Neuron (in vitro differentiated cells): ENCODE measurements around the gene ITGA11.

Experiments
- H2AFZ ChIP-seq: one replicate; pipeline ENCODE4 v1.6.1; 2013; ENCODE audit warnings: low read depth, mild to moderate bottlenecking, inconsistent platforms, low read length, moderate library complexity
- H3K27me3 ChIP-seq: one replicate; pipeline ENCODE4 v1.6.1; 2013; ENCODE audit warnings: low read length; ENCODE audit not compliant: insufficient read depth
- H3K36me3 ChIP-seq: one replicate; pipeline ENCODE4 v1.6.1; 2013; ENCODE audit warnings: low read length; ENCODE audit not compliant: insufficient read depth
- H3K4me1 ChIP-seq: one replicate; pipeline ENCODE4 v1.6.1; 2013; ENCODE audit warnings: low read length; ENCODE audit not compliant: insufficient read depth
- H3K4me3 ChIP-seq: 2 replicates; pipeline ENCODE4 v1.5.1; 2013; ENCODE audit warnings: mild to moderate bottlenecking, low read length, moderate library complexity
- H3K9me3 ChIP-seq: one replicate; pipeline ENCODE4 v1.6.1; 2013; ENCODE audit warnings: low read length

ITGA11 gene

DNA sequence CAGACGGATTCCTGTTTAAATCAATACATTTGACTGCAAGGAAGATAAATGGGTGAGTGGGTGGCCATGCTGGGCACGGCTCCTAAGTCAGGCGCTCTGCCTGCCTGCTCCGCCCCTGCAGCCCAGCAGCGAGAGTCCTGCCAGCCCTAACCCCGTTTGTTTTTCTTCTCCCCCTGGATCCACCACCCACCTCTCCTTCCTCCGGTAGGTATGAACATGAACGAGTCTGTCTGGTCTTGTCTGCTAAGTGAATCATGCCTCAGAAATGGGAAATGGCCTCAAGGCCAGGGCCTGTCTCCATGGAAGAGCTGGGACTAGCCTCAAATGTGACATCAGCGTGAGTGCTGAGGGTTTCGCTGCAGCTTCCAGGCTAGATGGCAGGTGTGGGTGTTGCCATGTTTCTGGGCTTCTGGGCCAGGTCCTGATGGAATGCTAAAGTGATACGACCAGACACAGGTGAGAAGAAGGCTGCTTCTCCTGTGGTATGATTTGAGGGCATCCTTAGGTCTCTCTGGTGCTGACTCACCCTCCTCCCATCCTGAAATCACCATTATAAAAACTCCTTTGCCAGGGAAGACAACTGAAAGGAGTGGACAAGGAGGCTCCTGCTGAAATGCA, 160.0 kb downstream of the ITGA11 start:
- Histone ChIP-seq H3K4me1 (peaks cover 10% of the 10 kb centered on the region), H3K36me3 (no peaks in the 10 kb centered on the region), H3K4me3 (no peak overlapping the region), H3K27me3 (no peaks in the 10 kb centered on the region), H2AFZ (no peak overlapping the region), H3K9me3 (no peaks in the 10 kb centered on the region)

DNA sequence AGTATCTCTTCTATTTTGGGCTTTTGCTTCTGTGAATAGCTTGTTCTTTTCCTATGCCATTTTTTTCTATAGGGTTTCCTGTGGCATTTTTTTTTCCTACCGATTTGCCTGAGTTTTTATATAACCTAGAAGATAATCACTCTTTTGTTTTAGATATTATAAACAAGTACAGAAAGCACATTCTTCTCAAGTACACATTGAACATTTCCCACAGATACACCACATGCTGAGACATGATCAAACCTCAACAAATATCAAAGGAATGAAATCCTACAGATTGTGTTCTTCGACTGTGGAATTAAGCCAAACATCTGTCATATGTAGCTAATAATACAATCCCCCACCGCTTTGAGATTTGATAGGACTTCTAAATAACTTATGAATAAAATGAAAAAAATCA, 163.6 kb downstream of the ITGA11 start:
- Histone ChIP-seq H3K4me3 (no peak overlapping the region), H3K4me1 (no peaks in the 10 kb centered on the region), H3K27me3 (no peaks in the 10 kb centered on the region), H2AFZ (no peak overlapping the region), H3K36me3 (no peaks in the 10 kb centered on the region), H3K9me3 (no peaks in the 10 kb centered on the region)

DNA sequence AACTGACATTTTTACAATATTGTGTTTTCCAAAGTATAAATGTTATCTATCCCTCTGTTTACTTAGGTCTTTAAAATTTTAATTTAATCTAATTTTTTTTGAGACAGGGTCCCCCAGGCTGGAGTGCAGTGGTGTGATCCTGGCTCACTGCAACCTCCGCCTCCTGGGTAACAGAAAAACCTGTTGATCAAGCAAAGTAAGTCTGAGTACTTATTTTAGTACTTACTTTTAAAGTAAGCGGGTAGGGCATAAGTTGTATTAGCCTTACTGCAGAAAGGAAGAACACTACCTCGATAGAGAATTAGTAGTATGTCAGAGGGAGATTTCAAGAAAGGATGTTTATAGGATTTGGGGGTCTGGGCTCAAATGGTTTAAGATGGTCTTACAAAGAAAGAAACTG, 166.3 kb downstream of the ITGA11 start:
- Histone ChIP-seq H3K9me3 (no peaks in the 10 kb centered on the region), H3K4me1 (no peaks in the 10 kb centered on the region), H3K4me3 (no peak overlapping the region), H3K36me3 (no peaks in the 10 kb centered on the region), H2AFZ (no peak overlapping the region), H3K27me3 (no peaks in the 10 kb centered on the region)

DNA sequence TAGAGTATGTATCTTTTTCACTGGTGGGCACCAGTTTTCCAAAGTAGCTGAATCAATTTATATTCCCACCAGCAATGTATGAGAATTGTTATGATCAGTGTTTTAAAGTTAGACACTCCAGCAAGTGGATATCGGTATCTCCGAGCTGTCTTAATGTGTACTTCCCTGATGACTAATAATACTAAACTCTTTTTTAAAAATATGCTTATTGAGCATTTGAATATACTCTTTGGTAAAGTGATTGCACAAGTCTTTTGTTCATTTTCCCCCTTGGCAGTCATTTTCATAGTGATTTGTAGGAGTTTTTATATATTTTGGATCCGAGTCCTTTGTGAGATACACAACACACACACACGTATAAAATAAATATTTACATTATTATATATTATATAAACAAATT, 166.9 kb downstream of the ITGA11 start:
- Histone ChIP-seq H2AFZ (no peak overlapping the region), H3K36me3 (no peaks in the 10 kb centered on the region), H3K4me3 (no peak overlapping the region), H3K27me3 (no peaks in the 10 kb centered on the region), H3K4me1 (no peaks in the 10 kb centered on the region), H3K9me3 (no peaks in the 10 kb centered on the region)

DNA sequence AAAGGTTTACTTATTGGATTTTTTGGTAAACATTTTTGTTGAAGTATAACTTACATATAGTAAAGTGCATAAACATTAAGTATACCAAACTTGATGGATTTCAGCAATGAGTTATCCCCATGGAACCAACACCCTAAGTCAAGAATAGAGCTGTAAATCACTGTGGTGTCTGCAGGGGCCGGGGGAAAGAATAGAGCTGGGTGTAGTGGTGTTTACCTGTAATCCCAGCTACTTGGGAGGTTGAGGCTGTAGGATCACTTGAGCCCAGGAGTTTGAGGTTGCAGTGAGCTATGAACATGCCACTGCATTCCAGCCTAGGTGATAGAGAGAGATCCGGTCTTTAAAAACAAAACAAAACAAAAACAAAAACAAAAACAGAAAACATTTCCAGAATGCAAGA, 167.7 kb downstream of the ITGA11 start:
- Histone ChIP-seq H3K27me3 (no peaks in the 10 kb centered on the region), H3K4me1 (no peaks in the 10 kb centered on the region), H3K9me3 (no peaks in the 10 kb centered on the region), H3K36me3 (no peaks in the 10 kb centered on the region), H2AFZ (no peak overlapping the region), H3K4me3 (no peak overlapping the region)

DNA sequence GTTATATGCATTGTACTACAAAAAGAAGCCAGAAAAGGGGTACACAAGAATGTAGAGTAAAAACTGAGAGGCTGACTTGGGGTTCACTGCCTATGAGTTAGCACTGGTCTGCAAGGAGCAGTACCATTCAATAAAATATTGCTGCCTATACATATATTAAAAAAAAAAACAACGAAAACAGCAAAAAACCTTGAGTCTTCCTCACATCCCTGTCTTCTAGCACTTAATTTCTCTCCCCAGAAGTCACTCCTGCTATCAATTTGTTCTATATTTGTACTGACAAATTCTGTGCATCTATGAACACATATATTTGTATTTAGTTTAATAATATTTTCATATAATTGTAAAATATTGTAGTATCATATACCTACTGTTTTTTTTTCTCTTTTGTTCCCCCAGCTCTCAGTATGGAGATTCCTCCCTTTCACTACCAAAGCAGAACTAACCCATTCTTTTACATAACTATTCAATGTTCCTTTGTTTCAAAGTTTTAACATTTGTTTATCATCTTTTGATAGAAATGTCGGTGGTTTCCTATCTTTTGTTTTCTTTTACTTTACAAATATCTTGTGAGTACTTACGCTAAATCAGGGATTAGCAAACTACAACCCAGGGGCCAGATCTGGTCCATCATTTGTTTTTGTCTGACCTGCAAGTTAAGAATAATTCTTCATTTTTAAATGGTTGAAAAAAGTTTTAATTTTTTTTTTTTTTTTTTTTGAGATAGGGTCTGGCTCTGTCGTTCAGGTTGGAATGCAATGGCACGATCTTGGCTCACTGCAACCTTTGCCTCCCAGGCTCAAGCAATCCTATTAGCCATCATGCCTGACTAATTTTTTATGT, 169.2 kb downstream of the ITGA11 start:
- no peaks in the 10 kb centered on the region for H3K4me1 ChIP-seq
- no peaks in the 10 kb centered on the region for H3K27me3 ChIP-seq
- H3K36me3 ChIP-seq, result no peaks in the 10 kb centered on the region
- no peaks in the 10 kb centered on the region for H3K9me3 ChIP-seq
- no peak overlapping the region for H3K4me3 ChIP-seq
- H2AFZ ChIP-seq, result no peak overlapping the region

DNA sequence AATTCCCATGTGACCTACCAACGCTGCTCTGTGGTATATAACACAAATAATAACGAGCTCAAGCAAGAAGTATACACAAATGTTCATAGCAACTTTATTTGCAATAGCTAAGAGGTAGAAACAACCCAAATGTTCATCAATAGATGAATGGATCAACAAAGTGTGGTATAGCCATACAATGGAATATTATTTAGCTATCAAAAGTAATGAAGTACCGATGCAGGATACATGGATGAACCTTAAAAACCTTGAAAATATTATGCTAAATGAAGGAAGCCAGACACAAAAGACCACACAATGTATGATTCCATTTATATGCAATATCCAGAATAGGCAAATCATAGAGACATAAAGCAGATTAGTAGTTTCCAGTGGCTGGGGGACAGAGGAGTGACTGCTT, 170.0 kb downstream of the ITGA11 start:
- H3K36me3 ChIP-seq, result no peaks in the 10 kb centered on the region
- no peaks in the 10 kb centered on the region for H3K9me3 ChIP-seq
- no peak overlapping the region for H2AFZ ChIP-seq
- H3K4me3 ChIP-seq, result no peak overlapping the region
- peaks cover 3% of the 10 kb centered on the region for H3K4me1 ChIP-seq
- H3K27me3 ChIP-seq, result no peaks in the 10 kb centered on the region

DNA sequence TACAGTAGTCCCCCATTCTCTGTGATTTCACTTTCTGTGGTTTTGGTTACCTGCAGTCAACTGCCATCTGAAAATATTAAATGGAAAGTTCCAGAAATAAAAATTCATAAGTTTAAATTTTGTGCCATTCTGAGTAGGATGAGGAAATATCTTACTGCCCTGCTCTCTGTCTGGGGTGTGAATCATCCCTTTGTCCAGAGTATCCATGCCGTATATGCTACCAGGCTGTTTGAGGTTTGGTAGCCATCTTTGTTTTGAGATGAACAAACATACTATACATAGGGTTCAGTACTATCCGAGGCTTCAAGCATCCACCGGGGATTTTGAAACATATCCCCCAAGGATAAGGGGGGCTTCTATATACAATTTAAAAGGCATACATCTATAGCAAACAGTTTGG, 170.7 kb downstream of the ITGA11 start:
- no peak overlapping the region for H2AFZ ChIP-seq
- H3K9me3 ChIP-seq, result no peaks in the 10 kb centered on the region
- no peaks in the 10 kb centered on the region for H3K27me3 ChIP-seq
- H3K36me3 ChIP-seq, result no peaks in the 10 kb centered on the region
- peaks cover 6% of the 10 kb centered on the region for H3K4me1 ChIP-seq
- H3K4me3 ChIP-seq, result no peak overlapping the region

DNA sequence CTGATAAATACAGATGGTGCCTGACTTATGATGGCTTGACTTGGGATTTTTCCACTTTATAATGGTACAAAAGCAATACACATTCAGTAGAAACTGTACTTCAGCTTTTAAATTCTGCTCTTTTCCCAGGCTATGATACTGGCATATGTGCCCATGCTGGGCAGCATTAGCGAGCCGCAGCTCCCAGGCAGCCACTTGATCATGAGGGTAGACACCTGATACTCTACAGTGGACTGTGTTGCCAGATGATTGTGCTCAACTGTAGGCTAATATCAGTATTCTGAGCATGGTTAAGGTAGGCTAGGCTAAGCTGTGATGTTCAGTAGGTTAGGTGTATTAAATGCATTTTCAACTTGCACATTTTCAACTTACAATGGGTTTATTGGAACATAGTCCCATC, 172.1 kb downstream of the ITGA11 start:
- Histone ChIP-seq H3K27me3 (no peaks in the 10 kb centered on the region), H3K36me3 (no peaks in the 10 kb centered on the region), H3K9me3 (no peaks in the 10 kb centered on the region), H3K4me1 (peaks cover 6% of the 10 kb centered on the region), H2AFZ (no peak overlapping the region), H3K4me3 (no peak overlapping the region)

DNA sequence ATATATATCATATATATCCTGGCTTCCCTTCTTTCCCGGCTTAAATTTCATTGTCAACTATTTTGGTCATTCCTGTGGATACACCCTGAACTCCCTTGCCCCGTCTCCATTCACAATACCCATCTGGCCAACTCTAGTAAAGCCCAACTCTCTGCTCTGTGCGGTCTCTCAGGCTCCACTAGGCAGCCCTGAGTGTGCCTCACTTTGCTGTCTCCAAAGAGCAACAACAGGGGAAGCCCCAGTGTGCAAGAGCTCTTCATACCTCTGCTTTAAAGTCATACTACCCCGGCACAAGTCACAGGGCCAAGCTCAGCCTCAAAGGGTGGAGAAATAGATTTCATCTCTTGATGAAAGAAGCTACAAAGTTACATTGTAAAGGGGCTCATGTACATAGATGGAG, 173.3 kb downstream of the ITGA11 start:
- Histone ChIP-seq H3K27me3 (no peaks in the 10 kb centered on the region), H2AFZ (no peak overlapping the region), H3K4me1 (peaks cover 6% of the 10 kb centered on the region), H3K36me3 (no peaks in the 10 kb centered on the region), H3K4me3 (no peak overlapping the region), H3K9me3 (no peaks in the 10 kb centered on the region)

DNA sequence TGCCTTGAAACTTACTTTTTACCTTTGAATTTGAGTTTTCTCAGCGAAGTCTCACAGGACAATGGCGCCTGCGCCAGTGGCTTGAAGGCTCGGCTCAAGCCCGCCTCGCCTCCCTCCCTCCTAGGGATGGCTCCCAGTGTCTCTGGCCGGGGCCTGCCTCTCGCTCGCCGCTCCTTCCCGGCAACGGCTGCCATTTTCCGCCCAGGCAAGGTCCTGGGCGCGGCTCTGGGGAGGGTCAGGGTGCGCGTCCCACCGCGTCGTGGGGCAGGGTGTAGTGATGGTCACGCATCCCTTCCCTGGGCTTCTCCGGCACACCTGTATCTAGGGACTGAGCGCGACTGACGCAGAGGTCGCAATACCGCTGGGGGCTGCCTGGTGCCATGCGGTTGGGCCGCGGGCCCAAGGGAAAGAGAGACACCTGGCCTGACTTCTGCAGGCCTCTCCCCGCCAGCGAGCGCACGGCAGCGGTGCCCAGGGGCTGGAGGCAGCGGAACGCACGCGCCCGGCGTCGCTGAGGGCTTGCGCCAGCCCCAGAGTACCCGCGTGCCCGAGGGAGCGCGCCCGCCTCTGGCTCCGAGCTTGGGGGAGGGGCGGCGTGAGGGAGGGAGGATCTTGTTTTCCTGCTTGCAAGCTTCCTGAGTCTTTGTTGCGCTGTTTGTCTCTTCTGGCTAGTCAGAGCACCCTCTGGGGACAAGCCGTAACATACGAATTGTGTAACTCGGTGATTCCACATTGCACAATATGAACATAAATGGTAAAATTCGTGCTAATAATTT, 175.1 kb downstream of the ITGA11 start:
- H2AFZ ChIP-seq, result peak overlapping the region; percentile 76
- no peaks in the 10 kb centered on the region for H3K27me3 ChIP-seq
- H3K4me1 ChIP-seq, result peaks cover 6% of the 10 kb centered on the region
- peak overlapping the region; percentile 31 for H3K4me3 ChIP-seq
- H3K9me3 ChIP-seq, result no peaks in the 10 kb centered on the region
- H3K36me3 ChIP-seq, result no peaks in the 10 kb centered on the region

DNA sequence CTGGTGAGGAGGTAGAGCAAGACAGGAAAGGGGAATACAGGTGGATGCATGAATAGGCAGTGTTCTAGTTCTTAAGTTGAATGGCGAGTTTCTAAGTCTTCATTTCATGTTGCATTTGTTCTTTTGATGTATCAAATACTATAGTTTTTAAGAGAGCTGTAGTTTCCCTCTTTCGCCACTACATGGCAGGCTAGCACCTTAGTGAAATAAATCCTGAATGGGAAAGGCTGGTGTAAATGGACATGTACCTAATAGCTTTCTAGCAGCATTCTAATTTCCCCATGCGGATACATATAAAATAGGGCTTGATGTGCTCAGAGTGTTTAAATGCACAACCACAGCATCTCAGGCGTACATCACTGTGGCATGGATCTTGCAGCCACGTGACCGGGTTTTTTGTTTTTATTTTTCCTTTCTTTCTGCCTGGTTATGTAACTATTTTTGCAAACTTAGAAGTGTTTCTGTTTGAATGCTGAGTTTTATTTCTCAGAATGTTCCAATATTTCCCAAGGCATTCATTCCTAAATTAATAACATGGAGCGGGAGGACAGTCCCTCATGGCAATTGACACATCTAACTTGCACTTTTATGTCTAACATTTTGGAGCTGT, 178.9 kb downstream of the ITGA11 start:
- no peaks in the 10 kb centered on the region for H3K36me3 ChIP-seq
- H3K27me3 ChIP-seq, result no peaks in the 10 kb centered on the region
- no peaks in the 10 kb centered on the region for H3K9me3 ChIP-seq
- peaks cover 6% of the 10 kb centered on the region for H3K4me1 ChIP-seq
- H3K4me3 ChIP-seq, result no peak overlapping the region
- no peak overlapping the region for H2AFZ ChIP-seq
